Type B pancreatic cell (in vitro differentiated cells): ENCODE results near the gene DDB1. TPM values are rescaled to one million over a fixed set of nuclear protein-coding genes. Genes with fewer than 3 reads are reported as not detected.

Experiments
- DNase-seq: peaks from one replicate; pipeline ENCODE4 v3.0.0; 2021; ENCODE audit warnings: mixed read lengths; ENCODE audit not compliant: unreplicated experiment; ENCODE audit errors: extremely low spot score
- H3K27ac Mint-ChIP-seq: 2 replicates; pipeline ENCODE4 v1.8.0; 2021; ENCODE audit warnings: mild to moderate bottlenecking, mixed read lengths
- H3K27me3 Mint-ChIP-seq: 2 replicates; pipeline ENCODE4 v1.8.0; 2021; ENCODE audit warnings: mixed read lengths
- H3K36me3 Mint-ChIP-seq: 2 replicates; pipeline ENCODE4 v1.8.0; 2021; ENCODE audit warnings: mixed read lengths
- H3K4me1 Mint-ChIP-seq: one replicate; pipeline ENCODE4 v1.8.0; 2021; ENCODE audit warnings: mixed read lengths; ENCODE audit not compliant: unreplicated experiment
- H3K4me3 Mint-ChIP-seq: 2 replicates; pipeline ENCODE4 v1.8.0; 2021; ENCODE audit warnings: mild to moderate bottlenecking, mixed read lengths
- H3K9me3 Mint-ChIP-seq: 2 replicates; pipeline ENCODE4 v1.8.0; 2021; ENCODE audit warnings: mixed read lengths
- CTCF ChIP-seq: fragments of 200-600 bp; sonication (generic); conservative IDR thresholded peaks from 2 replicates; pipeline ENCODE4 v1.5.0; 2021; ENCODE audit warnings: antibody characterized with exemption, mild to moderate bottlenecking
- total RNA-seq: library from RNA; stranded (reverse); gene quantifications from 2 replicates; pipeline ENCODE4 v1.2.1, GENCODE V29; 2021; ENCODE audit warnings: low replicate concordance

DDB1 gene
- total RNA-seq, 1 donor from 2014 or later: 279 TPM

- Mint-ChIP-seq H3K27ac (no peak overlapping the region), H3K9me3 (no peaks in the 10 kb centered on the region), H3K36me3 (peaks cover 10% of the 10 kb centered on the region), H3K27me3 (no peaks in the 10 kb centered on the region), H3K4me3 (no peak overlapping the region), H3K4me1 (no peaks in the 10 kb centered on the region)
- DNase-seq: no peak
- TF ChIP-seq CTCF: no peak
These were observed 16.4 kb upstream of the DDB1 start for GRCh38 chr11:61349189-61349751.

GRCh38 chr11:61347916-61348461 is 15.1 kb upstream of the DDB1 start:
- no peaks in the 10 kb centered on the region for H3K27me3 Mint-ChIP-seq
- H3K4me1 Mint-ChIP-seq: no peaks in the 10 kb centered on the region
- TF ChIP-seq CTCF: no peak
- H3K36me3 Mint-ChIP-seq: peaks cover 3% of the 10 kb centered on the region
- DNase-seq: no peak
- no peaks in the 10 kb centered on the region for H3K9me3 Mint-ChIP-seq
- H3K27ac Mint-ChIP-seq: no peak overlapping the region
- H3K4me3 Mint-ChIP-seq: no peak overlapping the region

- Mint-ChIP-seq H3K27ac (peak overlapping the region; percentile 17), H3K27me3 (no peaks in the 10 kb centered on the region)
These were observed 13.3 kb upstream of the DDB1 start for GRCh38 chr11:61345954-61346843.

GRCh38 chr11:61345170-61345610 is 12.3 kb upstream of the DDB1 start:
- Mint-ChIP-seq H3K36me3 (no peaks in the 10 kb centered on the region), H3K27ac (no peak overlapping the region), H3K27me3 (no peaks in the 10 kb centered on the region), H3K4me1 (no peaks in the 10 kb centered on the region), H3K4me3 (no peak overlapping the region), H3K9me3 (no peaks in the 10 kb centered on the region)
- TF ChIP-seq CTCF: no peak
- no peak for DNase-seq

More at GRCh38 chr11:61345954-61346843, 13.3 kb upstream of the DDB1 start:
- H3K36me3 Mint-ChIP-seq: no peaks in the 10 kb centered on the region
- no peak for TF ChIP-seq CTCF
- no peak for DNase-seq
- no peaks in the 10 kb centered on the region for H3K9me3 Mint-ChIP-seq
- no peak overlapping the region for H3K4me3 Mint-ChIP-seq
- no peaks in the 10 kb centered on the region for H3K4me1 Mint-ChIP-seq

- Mint-ChIP-seq H3K36me3 (no peaks in the 10 kb centered on the region), H3K27me3 (no peaks in the 10 kb centered on the region), H3K4me1 (no peaks in the 10 kb centered on the region), H3K4me3 (no peak overlapping the region), H3K9me3 (no peaks in the 10 kb centered on the region), H3K27ac (peak overlapping the region; percentile 43)
- TF ChIP-seq CTCF: no peak
- no peak for DNase-seq
These were observed 11.2 kb upstream of the DDB1 start for GRCh38 chr11:61343792-61344745.
